ENCODE data around the gene JAG2. TPM values are rescaled to one million over a fixed set of nuclear protein-coding genes. Genes with fewer than 3 reads are reported as not detected.
A peak's percentile ranks its signal among the peaks of the same experiment; 100 is the strongest.

JAG2 gene
- total and polyA plus RNA-seq, 8 donors = 9.9 to 38.3 (median 11.0) TPM

DNA sequence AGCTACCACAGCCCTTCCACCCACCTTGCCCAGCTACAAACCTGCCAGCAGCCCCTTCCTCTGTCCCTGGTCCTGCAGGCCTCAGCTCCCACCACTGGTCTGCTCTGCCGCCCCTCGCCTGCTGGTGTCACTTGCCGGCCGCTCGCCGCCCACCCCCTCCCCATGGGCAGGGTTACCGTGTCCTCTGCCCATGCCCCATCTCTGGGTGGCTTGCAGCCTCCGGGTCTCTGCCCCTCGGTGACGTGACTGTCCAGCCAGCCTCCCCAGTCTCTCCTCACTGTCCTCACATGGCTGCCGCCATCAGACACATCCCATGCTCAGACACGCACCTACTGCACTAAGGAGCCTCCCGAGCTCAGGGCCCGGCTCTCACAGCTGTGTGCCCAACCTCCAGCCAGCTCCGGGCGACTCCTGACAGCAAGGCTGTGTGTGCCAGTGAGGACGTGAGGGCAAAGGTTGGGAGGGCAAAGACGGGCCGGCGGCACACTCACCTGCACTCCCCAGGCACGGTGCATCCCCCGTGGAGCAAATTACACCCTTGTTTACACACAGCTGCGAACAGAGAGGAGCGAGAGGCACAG, 13.4 kb downstream of the JAG2 start:
- ATAC-seq = no peak
- no peaks in the 10 kb centered on the region for H3K4me1 ChIP-seq
- H3K36me3 ChIP-seq = no peaks in the 10 kb centered on the region
- intact Hi-C loops (cut with DNase I) = no loop called here
- H3K9me3 ChIP-seq = no peaks in the 10 kb centered on the region
- TF ChIP-seq, protein P1, sequence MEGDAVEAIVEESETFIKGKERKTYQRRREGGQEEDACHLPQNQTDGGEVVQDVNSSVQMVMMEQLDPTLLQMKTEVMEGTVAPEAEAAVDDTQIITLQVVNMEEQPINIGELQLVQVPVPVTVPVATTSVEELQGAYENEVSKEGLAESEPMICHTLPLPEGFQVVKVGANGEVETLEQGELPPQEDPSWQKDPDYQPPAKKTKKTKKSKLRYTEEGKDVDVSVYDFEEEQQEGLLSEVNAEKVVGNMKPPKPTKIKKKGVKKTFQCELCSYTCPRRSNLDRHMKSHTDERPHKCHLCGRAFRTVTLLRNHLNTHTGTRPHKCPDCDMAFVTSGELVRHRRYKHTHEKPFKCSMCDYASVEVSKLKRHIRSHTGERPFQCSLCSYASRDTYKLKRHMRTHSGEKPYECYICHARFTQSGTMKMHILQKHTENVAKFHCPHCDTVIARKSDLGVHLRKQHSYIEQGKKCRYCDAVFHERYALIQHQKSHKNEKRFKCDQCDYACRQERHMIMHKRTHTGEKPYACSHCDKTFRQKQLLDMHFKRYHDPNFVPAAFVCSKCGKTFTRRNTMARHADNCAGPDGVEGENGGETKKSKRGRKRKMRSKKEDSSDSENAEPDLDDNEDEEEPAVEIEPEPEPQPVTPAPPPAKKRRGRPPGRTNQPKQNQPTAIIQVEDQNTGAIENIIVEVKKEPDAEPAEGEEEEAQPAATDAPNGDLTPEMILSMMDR (IDR thresholded peaks at IDR 0.05) = no peak
- no peak for FAIRE-seq
- no peaks in the 10 kb centered on the region for H3K27me3 ChIP-seq
- peak in 3 of 6 donors; percentile 15 to 59 (median 48) for DNase-seq
- 86 to 87% methylated on average over 24 of the region's 24 CpGs for WGBS, 2 donors
- H3K27ac ChIP-seq = no peak overlapping the region
- no peak overlapping the region for H3K4me3 ChIP-seq

DNA sequence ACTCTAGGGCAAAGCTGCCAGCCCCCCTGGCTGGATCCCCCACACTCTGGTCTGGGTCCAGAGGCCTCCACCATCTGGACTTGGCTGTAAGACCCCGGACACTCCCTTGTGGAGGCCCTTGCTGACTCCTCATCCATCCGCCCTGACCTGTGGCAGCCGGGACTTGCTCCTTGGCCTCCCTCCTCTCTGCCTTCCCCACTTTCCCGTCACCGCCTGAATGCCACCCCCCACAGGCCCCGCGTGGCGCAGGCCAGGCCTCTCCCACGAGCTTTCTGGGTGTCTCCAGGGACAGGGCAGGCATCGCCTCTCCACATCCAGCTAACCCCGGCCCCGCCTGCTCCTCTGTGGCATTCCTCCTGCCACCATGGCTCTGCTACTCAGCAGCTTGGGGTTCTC, 14.1 kb downstream of the JAG2 start:
- TF ChIP-seq, protein P1 (IDR thresholded peaks at IDR 0.05) = no peak
- Histone ChIP-seq H3K4me1 (no peaks in the 10 kb centered on the region), H3K9me3 (no peaks in the 10 kb centered on the region), H3K27ac (no peak overlapping the region), H3K4me3 (no peak overlapping the region), H3K36me3 (no peaks in the 10 kb centered on the region), H3K27me3 (no peaks in the 10 kb centered on the region)
- intact Hi-C loops (cut with DNase I) = no loop called here
- ATAC-seq = no peak
- WGBS, 2 donors = 90 to 91% methylated on average over 12 of the region's 12 CpGs
- no peak for FAIRE-seq
- DNase-seq = peak in 3 of 6 donors; percentile 18 to 50 (median 45)

DNA sequence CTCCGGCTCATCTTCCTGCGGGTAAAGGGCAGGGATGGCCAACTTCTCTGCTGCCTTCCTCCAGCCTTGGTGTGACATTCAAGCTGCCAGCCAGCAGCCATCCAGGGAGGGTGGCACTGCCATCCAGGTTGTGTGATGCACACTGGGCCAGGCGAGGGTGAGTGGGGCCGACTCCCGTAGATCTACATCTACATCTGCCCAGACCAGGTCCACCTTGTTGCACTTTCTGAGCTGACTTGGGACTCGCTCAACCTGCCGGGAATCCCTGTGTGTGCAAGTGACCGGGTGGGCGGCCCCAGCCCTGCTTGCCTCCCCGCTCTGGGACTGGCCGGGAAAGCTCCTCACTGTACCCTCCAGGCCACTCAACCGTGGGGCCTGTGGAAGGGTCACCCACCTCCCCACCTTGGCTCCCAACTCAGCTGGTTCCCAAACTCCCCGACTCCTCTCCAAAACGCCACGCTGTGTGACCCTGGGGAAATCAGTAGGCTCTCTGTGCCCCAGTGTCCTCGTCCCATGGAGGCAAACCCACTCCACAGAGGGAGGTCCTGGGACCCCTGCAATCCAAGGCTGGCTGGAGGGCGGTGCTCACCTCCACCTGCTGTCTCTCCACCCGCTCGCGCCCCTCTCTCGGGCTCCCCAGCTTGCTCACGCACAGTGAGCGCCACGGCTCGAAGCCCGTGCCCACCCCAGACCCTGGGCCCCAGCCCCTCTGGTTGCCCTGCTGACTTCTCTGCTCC, 14.7 kb downstream of the JAG2 start:
- DNase-seq (peak in 2 of 6 donors; percentile 56 to 70), ATAC-seq (no peak), FAIRE-seq (no peak)
- Histone ChIP-seq H3K4me3 (no peak overlapping the region), H3K27ac (no peak overlapping the region), H3K27me3 (no peaks in the 10 kb centered on the region), H3K4me1 (no peaks in the 10 kb centered on the region), H3K9me3 (no peaks in the 10 kb centered on the region), H3K36me3 (no peaks in the 10 kb centered on the region)
- 92 to 93% methylated on average over 26 of the region's 26 CpGs for WGBS, 2 donors
- intact Hi-C loops (cut with DNase I) = no loop called here
- TF ChIP-seq, protein P1 (IDR thresholded peaks at IDR 0.05) = no peak

DNA sequence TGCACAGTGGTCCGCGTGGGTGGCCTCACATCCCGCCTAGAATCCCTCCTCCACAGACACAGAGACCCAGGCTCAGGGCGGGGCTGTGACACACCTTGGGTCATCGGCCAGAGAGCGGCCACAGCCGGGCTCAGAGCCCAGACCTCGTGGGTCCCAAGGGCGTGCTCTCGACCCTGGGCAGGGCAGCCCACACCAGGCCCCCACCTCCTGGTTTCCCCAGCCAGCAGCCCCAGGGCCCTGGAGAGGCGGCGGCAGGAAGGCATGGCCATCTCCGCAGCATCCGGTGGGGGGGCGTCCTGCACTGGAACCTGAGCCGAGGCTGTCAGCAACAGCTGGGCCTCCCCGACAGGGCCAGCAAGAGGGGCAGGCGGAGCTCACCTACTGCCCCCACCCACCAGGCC, 15.2 kb downstream of the JAG2 start:
- ATAC-seq (peak in 1 of 4 donors; percentile 8), DNase-seq (peak in 3 of 6 donors; percentile 28 to 69 (median 49)), FAIRE-seq (no peak)
- H3K9me3 ChIP-seq = no peaks in the 10 kb centered on the region
- H3K27ac ChIP-seq = no peak overlapping the region
- TF ChIP-seq, protein P1 (IDR thresholded peaks at IDR 0.05) = no peak
- no peak overlapping the region for H3K4me3 ChIP-seq
- intact Hi-C loops (cut with DNase I) = no loop called here
- no peaks in the 10 kb centered on the region for H3K4me1 ChIP-seq
- H3K36me3 ChIP-seq = no peaks in the 10 kb centered on the region
- H3K27me3 ChIP-seq = no peaks in the 10 kb centered on the region
- 83 to 85% methylated on average over 18 of the region's 18 CpGs for WGBS, 2 donors

DNA sequence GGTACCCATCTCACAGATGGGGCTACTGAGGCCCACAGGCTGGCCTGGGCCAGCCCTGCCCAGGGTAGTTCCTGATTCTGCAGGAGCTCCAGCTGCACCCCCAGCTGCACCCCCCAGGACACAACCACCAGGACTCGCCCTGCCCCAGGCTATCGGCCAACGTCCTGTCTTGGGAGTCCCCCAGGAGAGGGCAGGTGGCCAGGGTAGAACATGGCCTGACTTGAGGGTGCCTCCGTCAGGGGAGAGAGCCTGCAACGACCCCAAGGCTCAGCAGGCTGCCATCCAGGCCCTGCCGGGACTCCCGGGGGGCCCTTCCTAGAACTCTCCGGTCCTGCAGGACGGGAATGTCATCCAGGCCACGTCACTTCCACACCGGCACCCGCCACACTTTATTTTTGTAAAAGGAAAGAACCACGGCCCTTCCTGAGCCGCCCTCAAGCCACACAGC, 15.8 kb downstream of the JAG2 start:
- Histone ChIP-seq H3K27ac (no peak overlapping the region), H3K36me3 (no peaks in the 10 kb centered on the region), H3K9me3 (no peaks in the 10 kb centered on the region), H3K27me3 (no peaks in the 10 kb centered on the region), H3K4me3 (no peak overlapping the region), H3K4me1 (no peaks in the 10 kb centered on the region)
- FAIRE-seq (no peak), ATAC-seq (no peak), DNase-seq (peak in 1 of 6 donors; percentile 53)
- TF ChIP-seq, protein P1 (IDR thresholded peaks at IDR 0.05) = no peak
- 83 to 87% methylated on average over 14 of the region's 14 CpGs for WGBS, 2 donors
- intact Hi-C loops (cut with DNase I) = no loop called here
